Activated T-helper 2 cell treated with anti-CD3 and anti-CD28 coated beads, Interferon-gamma antibody, Interleukin-2, Interleukin-4, amounts not matched to agents 10 μg/mL and 5 μg/mL and 100 μg/mL, durations not matched to agents 14 hours and 24 hours and 36 hours (primary cell): ENCODE measurements around the gene TEX53. TPM values are rescaled to one million over a fixed set of nuclear protein-coding genes. Genes with fewer than 3 reads are reported as not detected.
A peak's percentile ranks its signal among the peaks of the same experiment; 100 is the strongest.

Source experiments
- DNase-seq: peaks from one replicate; pipeline ENCODE4 v3.0.0; 2021; ENCODE audit warnings: low spot score
- H3K27ac Mint-ChIP-seq: one replicate; pipeline ENCODE4 v1.8.0; 2021; ENCODE audit warnings: mixed read lengths
- H3K27me3 Mint-ChIP-seq: one replicate; pipeline ENCODE4 v1.8.0; 2021; ENCODE audit warnings: low read depth, mixed read lengths
- H3K36me3 Mint-ChIP-seq: one replicate; pipeline ENCODE4 v1.8.0; 2021; ENCODE audit warnings: low read depth, mixed read lengths
- H3K4me1 Mint-ChIP-seq: one replicate; pipeline ENCODE4 v1.8.0; 2021; ENCODE audit warnings: low read depth, mixed read lengths
- H3K4me3 Mint-ChIP-seq: one replicate; pipeline ENCODE4 v1.8.0; 2021; ENCODE audit warnings: low read depth, mild to moderate bottlenecking, moderate library complexity, mixed read lengths
- H3K9me3 Mint-ChIP-seq: one replicate; pipeline ENCODE4 v1.8.0; 2021; ENCODE audit warnings: mixed read lengths
- intact Hi-C: fragments of 100-400 bp; cut with micrococcal nuclease; formaldehyde crosslinking; loops from one replicate; pipeline ENCODE4 v1.15.1; 2023
- total RNA-seq: library from RNA; stranded (reverse); gene quantifications from 2 replicates; pipeline ENCODE4 v1.2.3, GENCODE V29; 2022

The TEX53 gene
- total RNA-seq, 1 donor from 2014 or later, result not detected

- Mint-ChIP-seq H3K27me3 (no peaks in the 10 kb centered on the region), H3K4me1 (peaks cover 21% of the 10 kb centered on the region), H3K27ac (no peak overlapping the region), H3K4me3 (no peak overlapping the region), H3K36me3 (peaks cover 5% of the 10 kb centered on the region), H3K9me3 (no peaks in the 10 kb centered on the region)
- peak; percentile 73 for DNase-seq
- intact Hi-C loops, result loop anchor here (1.0 to 5.0 kb wide), 6 partner anchors 41 to 248 kb away; partner anchors contain the start of gene WHRN
These were observed 3.9 kb downstream of the TEX53 start for GRCh38 chr9:114653556-114654159.

DNA sequence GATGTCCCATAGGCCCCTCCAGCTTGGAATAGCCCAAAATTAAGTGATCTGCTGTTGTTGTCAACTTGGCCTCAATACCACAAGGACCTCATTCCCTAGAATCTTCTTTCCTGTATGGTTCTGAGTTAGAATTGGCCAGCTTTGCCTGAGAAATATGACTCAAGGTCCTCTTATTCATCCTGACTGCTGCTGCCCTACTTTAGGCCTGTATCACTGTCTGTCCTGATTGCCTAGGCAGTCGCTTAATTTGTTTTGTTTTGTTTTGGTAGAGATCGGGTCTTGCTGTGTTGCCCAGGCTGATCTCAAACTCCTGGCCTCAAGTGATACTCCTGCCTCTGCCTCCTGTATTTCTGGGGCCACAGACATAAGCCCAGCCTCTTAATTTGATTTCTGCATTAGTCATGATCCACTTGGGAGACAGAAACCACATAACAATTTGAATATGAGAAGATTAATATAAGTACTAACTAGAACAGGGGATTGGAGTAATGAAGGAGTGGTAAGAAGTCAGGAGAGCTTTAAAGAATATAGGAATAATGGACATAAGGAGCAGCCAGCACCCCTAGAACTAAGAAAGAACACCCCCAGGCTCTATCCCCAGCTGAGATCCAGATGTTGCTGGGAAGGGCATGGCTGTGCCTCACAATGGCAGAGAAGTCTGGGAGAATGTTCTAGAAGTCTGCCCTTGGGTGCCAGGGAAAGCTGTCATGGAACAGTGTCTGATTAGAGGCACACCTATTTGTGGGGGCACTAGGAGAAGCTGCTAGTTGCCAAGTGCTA lies 4.6 kb downstream of the TEX53 start:
- peaks cover 12% of the 10 kb centered on the region for H3K36me3 Mint-ChIP-seq
- no peaks in the 10 kb centered on the region for H3K9me3 Mint-ChIP-seq
- peaks cover 21% of the 10 kb centered on the region for H3K4me1 Mint-ChIP-seq
- intact Hi-C loops, result loop anchor here (1.0 to 5.0 kb wide), 6 partner anchors 40 to 248 kb away; partner anchors contain the start of gene WHRN
- H3K4me3 Mint-ChIP-seq, result no peak overlapping the region
- H3K27me3 Mint-ChIP-seq, result no peaks in the 10 kb centered on the region
- DNase-seq, result no peak
- H3K27ac Mint-ChIP-seq, result peak overlapping the region; percentile 81

DNA sequence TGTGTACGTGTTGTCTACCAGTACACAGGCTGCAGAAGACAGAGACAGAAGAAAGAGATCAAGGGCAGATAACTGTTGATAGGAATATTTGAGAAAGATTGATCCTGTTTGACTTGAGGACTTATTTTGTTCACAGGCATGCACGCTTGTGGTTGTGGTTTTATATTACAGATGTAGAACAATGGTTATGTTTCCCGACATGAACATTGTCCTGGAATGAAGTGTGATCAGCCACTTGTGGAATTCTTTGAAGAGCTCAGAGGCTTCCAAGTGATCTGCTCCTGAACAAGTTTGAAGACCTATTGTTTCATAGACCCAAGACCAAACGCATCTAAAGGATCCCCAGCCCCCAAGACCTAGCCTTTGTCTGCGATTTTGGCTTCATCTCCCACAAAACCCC lies 13.7 kb downstream of the TEX53 start:
- H3K9me3 Mint-ChIP-seq, result peaks cover 4% of the 10 kb centered on the region
- DNase-seq, result no peak
- intact Hi-C loops, result no loop called here
- H3K4me3 Mint-ChIP-seq, result no peak overlapping the region
- no peaks in the 10 kb centered on the region for H3K27me3 Mint-ChIP-seq
- no peak overlapping the region for H3K27ac Mint-ChIP-seq
- peaks cover 66% of the 10 kb centered on the region for H3K36me3 Mint-ChIP-seq
- peaks cover 3% of the 10 kb centered on the region for H3K4me1 Mint-ChIP-seq

GRCh38 chr9:114643001-114643400 lies 14.6 kb downstream of the TEX53 start:
- DNase-seq, result no peak
- Mint-ChIP-seq H3K27me3 (no peaks in the 10 kb centered on the region), H3K4me1 (peaks cover 3% of the 10 kb centered on the region), H3K36me3 (peaks cover 66% of the 10 kb centered on the region), H3K4me3 (no peak overlapping the region), H3K27ac (no peak overlapping the region), H3K9me3 (peaks cover 4% of the 10 kb centered on the region)
- intact Hi-C loops, result no loop called here

DNA sequence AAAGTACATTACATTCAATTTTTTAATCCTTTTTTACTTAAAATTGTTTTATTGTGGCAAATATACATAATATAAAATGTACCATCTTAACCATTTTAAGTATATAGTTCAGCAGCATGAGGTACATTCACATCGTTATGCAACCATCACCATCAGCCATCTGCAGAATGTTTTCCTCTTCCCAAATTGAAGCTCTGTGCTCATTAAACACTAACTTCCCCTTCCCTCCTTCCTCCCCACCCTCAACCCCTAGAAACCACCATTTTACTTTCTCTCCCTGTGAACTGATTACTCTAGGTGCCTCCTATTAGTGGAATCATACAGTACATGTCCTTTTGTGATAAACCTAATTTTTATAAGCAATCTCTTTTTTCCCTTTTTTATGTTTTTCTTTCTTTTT lies 15.6 kb downstream of the TEX53 start:
- no peaks in the 10 kb centered on the region for H3K9me3 Mint-ChIP-seq
- DNase-seq, result no peak
- no peak overlapping the region for H3K4me3 Mint-ChIP-seq
- no peaks in the 10 kb centered on the region for H3K27me3 Mint-ChIP-seq
- H3K4me1 Mint-ChIP-seq, result peaks cover 3% of the 10 kb centered on the region
- no peak overlapping the region for H3K27ac Mint-ChIP-seq
- intact Hi-C loops, result no loop called here
- peaks cover 63% of the 10 kb centered on the region for H3K36me3 Mint-ChIP-seq

GRCh38 chr9:114638404-114638803 lies 19.2 kb downstream of the TEX53 start:
- DNase-seq, result no peak
- Mint-ChIP-seq H3K9me3 (no peaks in the 10 kb centered on the region), H3K4me3 (no peak overlapping the region), H3K27me3 (no peaks in the 10 kb centered on the region), H3K36me3 (peaks cover 37% of the 10 kb centered on the region), H3K4me1 (peaks cover 3% of the 10 kb centered on the region), H3K27ac (no peak overlapping the region)
- intact Hi-C loops, result no loop called here

DNA sequence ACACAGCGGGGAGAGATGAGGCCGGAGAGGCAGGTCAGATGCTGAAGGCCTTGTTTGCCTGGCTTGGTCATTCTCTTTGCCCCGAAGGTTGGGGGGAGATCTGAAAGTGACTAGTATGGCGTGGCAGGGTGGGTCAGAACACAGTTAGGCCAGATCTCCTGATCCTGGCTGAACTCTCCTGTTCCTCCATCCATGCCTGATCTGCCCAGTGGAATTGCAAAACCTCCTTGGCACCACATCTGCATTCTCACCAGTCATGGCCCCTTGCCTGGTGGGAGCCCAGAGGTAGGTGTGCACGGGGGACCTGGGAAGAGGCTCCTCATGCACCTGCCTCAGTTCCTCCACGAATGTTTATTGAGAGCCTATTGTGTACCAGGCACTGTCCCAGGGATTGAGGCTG lies 23.2 kb downstream of the TEX53 start:
- intact Hi-C loops, result no loop called here
- no peaks in the 10 kb centered on the region for H3K27me3 Mint-ChIP-seq
- peaks cover 44% of the 10 kb centered on the region for H3K36me3 Mint-ChIP-seq
- no peaks in the 10 kb centered on the region for H3K4me1 Mint-ChIP-seq
- H3K27ac Mint-ChIP-seq, result no peak overlapping the region
- H3K4me3 Mint-ChIP-seq, result no peak overlapping the region
- no peaks in the 10 kb centered on the region for H3K9me3 Mint-ChIP-seq
- no peak for DNase-seq

DNA sequence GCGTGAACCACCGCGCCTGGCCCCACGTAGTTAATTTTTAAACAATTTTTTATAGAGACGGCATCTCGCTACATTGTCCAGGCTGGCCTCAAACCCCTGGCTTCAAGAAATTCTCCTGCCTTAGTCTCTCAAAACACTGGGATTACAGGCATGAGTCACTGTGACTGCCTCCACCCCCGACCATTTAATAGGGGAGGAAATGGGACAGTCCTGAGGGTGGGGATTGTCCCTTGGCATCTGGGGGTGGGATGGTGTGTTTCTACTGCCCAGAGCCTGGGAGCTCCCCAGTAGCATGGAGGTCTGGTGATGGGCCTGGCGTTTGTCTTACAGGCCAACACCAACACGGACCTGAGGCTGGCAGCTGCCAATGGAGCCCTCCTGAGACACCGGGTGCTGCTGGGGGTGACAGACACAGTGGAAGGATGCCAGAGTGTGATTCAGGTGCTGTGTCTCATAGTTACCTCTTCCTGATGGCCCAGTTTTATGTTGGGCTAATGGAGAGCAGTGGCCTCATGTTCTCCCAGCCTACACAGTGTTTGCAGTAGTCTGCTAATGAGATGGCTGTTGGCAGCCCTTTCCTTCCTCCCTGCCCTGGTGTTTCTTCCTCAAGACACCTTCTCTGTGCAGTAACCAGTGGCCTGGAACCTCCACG lies 24.0 kb downstream of the TEX53 start:
- DNase-seq, result no peak
- H3K4me1 Mint-ChIP-seq, result no peaks in the 10 kb centered on the region
- no peak overlapping the region for H3K27ac Mint-ChIP-seq
- peaks cover 45% of the 10 kb centered on the region for H3K36me3 Mint-ChIP-seq
- no peaks in the 10 kb centered on the region for H3K27me3 Mint-ChIP-seq
- intact Hi-C loops, result no loop called here
- no peak overlapping the region for H3K4me3 Mint-ChIP-seq
- no peaks in the 10 kb centered on the region for H3K9me3 Mint-ChIP-seq

DNA sequence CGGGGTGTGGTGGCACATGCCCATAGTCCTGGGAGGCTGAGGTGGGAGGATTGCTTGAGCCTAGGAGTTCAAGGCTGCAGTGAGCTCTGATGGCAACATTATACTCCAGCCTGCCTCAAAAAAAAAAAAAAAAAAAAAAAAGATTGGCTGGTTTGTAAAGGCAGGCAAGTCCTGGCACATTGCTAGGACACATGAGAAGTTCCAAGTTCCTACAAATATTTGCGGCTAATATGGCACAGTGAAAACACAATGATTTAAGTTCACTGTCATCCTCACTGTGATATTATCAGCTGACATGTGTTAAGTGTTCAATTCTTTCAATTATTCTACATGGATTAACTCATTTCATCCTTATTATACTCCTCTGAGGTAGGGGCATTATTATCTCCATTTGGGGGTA lies 26.4 kb downstream of the TEX53 start:
- intact Hi-C loops, result no loop called here
- Mint-ChIP-seq H3K9me3 (no peaks in the 10 kb centered on the region), H3K27me3 (no peaks in the 10 kb centered on the region), H3K4me1 (no peaks in the 10 kb centered on the region), H3K27ac (no peak overlapping the region), H3K36me3 (peaks cover 41% of the 10 kb centered on the region), H3K4me3 (no peak overlapping the region)
- no peak for DNase-seq

- H3K27ac Mint-ChIP-seq, result no peak overlapping the region
- H3K9me3 Mint-ChIP-seq, result no peaks in the 10 kb centered on the region
- peaks cover 45% of the 10 kb centered on the region for H3K36me3 Mint-ChIP-seq
- no peak overlapping the region for H3K4me3 Mint-ChIP-seq
- no peaks in the 10 kb centered on the region for H3K4me1 Mint-ChIP-seq
- H3K27me3 Mint-ChIP-seq, result no peaks in the 10 kb centered on the region
- no peak for DNase-seq
- intact Hi-C loops, result no loop called here
These were observed 28.0 kb downstream of the TEX53 start for GRCh38 chr9:114629563-114630090.

DNA sequence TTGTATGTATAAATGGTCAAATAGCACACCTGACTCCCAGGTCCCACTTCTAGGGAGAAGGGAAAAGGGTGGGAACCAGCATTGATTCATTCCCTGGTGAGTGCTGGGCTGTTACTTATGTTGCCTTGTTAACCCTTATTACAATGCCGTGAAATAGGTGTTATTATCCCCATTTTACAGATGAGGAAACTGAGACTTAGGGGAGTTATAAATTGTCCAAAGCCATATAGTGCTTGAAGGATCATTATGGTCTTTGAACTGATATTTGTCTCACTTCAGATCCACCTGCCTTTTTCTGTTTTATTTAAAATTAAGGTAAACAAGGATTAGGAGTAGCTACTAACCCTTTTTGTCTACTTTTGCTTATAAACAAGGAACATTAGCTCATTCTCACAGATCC lies 30.1 kb downstream of the TEX53 start:
- Mint-ChIP-seq H3K36me3 (peaks cover 43% of the 10 kb centered on the region), H3K4me3 (no peak overlapping the region), H3K27ac (no peak overlapping the region), H3K4me1 (no peaks in the 10 kb centered on the region), H3K27me3 (no peaks in the 10 kb centered on the region), H3K9me3 (no peaks in the 10 kb centered on the region)
- intact Hi-C loops, result no loop called here
- no peak for DNase-seq

DNA sequence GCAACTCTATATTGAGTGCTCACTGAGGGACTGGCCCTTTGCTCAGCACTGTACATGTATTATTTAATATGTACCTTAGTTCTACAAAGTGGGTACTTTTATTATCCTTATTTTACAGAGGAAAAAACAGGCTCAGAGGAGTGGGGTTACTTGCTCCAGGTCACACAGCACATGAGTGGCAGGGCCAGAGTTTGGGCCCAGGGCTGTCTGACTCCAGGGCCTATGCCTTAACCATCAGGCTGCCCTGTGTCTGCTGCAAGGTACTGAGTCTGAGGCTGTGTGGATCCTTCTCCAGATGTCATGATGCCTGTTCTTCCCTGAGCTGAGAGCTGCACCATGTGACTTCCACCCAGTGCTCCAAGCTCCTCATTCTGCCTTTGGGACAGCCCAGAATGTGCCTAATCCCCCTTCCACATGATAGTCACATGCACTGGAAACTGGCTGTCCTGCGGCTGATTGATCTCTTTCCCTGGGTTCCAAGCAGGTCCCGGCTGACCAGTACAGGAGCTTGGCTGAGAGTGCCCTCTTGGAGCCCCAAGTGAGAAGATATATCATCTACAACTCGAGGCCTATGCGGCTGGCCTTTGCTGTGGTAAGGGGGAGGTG lies 31.1 kb downstream of the TEX53 start:
- H3K36me3 Mint-ChIP-seq, result peaks cover 44% of the 10 kb centered on the region
- intact Hi-C loops, result no loop called here

More for the DNA sequence above, 31.1 kb downstream of the TEX53 start:
- Mint-ChIP-seq H3K27ac (no peak overlapping the region), H3K4me1 (no peaks in the 10 kb centered on the region), H3K9me3 (no peaks in the 10 kb centered on the region), H3K4me3 (no peak overlapping the region), H3K27me3 (no peaks in the 10 kb centered on the region)
- no peak for DNase-seq
